H1 (cell line): Measurements from ENCODE around the gene CAPN14. TPM values are rescaled to one million over a fixed set of nuclear protein-coding genes. Genes with fewer than 3 reads are reported as not detected.

Experiments
- BACH1 ChIP-seq: IDR thresholded peaks from 2 replicates; pipeline ENCODE4 v1.6.1; 2012; ENCODE audit warnings: low read length, improper control_type of control experiment
- BRCA1 ChIP-seq: IDR thresholded peaks from 2 replicates; pipeline ENCODE4 v1.6.1; 2012; ENCODE audit warnings: low read depth, low read length, improper control_type of control experiment
- CBX8 ChIP-seq: fragments of 300-800, 300-1000 bp; sonication (generic); IDR thresholded peaks from 2 replicates; pipeline ENCODE4 v1.7.1; 2016; ENCODE audit warnings: low read depth, low read length, borderline replicate concordance
- CHD2 ChIP-seq: IDR thresholded peaks from 2 replicates; pipeline ENCODE4 v1.6.1; 2012; ENCODE audit warnings: low read length, improper control_type of control experiment
- CREB1 ChIP-seq: IDR thresholded peaks from 2 replicates; pipeline ENCODE4 v1.6.1; 2012; ENCODE audit warnings: inconsistent platforms
- GABPA ChIP-seq: IDR thresholded peaks from 2 replicates; pipeline ENCODE4 v1.6.1; 2011; ENCODE audit warnings: mild to moderate bottlenecking, low read length, moderate library complexity, borderline replicate concordance; ENCODE audit not compliant: insufficient read depth
- HDAC2 ChIP-seq, 2 experiments: fragments of 300-600 bp in 1 of 2; sonication (generic) in 1 of 2; IDR thresholded peaks; 2 replicates each; pipeline ENCODE4 v1.6.1; 2011 to 2012; ENCODE audit warnings: low read depth in 2 of 2, low read length in 2 of 2, mild to moderate bottlenecking in 2 of 2, moderate library complexity in 2 of 2, borderline replicate concordance in 1 of 2, inconsistent platforms in 1 of 2
- HDAC6 ChIP-seq: IDR thresholded peaks from one replicate; pipeline ENCODE4 v1.7.1; 2012; ENCODE audit warnings: low read depth, mild to moderate bottlenecking, inconsistent platforms, low read length, moderate library complexity
- KDM1A ChIP-seq: fragments of 200-600, 300-600 bp; sonication (generic); IDR thresholded peaks from 2 replicates; pipeline ENCODE4 v1.7.1; 2016; ENCODE audit warnings: mild to moderate bottlenecking, low read length, borderline replicate concordance
- KDM5A ChIP-seq: fragments of 200-600 bp; IDR thresholded peaks from 2 replicates; pipeline ENCODE4 v1.7.1; 2012; ENCODE audit warnings: mild to moderate bottlenecking, low read length, inconsistent platforms, mixed read lengths
- NRF1 ChIP-seq: IDR thresholded peaks from 2 replicates; pipeline ENCODE4 v1.6.1; 2011; ENCODE audit warnings: mild to moderate bottlenecking, low read depth, low read length, improper control_type of control experiment
- RAD21 ChIP-seq, 2 experiments: IDR thresholded peaks in 1 of 2; conservative IDR thresholded peaks in 1 of 2; 2 replicates each; pipeline ENCODE4 v1.6.1; 2011; ENCODE audit warnings: low read depth in 2 of 2, low read length in 2 of 2, improper control_type of control experiment in 1 of 2, inconsistent platforms in 1 of 2, mild to moderate bottlenecking in 1 of 2, moderate library complexity in 1 of 2
- RBBP5 ChIP-seq: IDR thresholded peaks from 2 replicates; pipeline ENCODE4 v1.7.1; 2012; ENCODE audit warnings: low read depth, mild to moderate bottlenecking, inconsistent platforms, low read length, moderate library complexity, borderline replicate concordance
- SIN3A ChIP-seq, 2 experiments: IDR thresholded peaks in 1 of 2; conservative IDR thresholded peaks in 1 of 2; 2 replicates each; pipeline ENCODE4 v1.6.1; 2011 to 2012; ENCODE audit warnings: low read length in 2 of 2, improper control_type of control experiment in 1 of 2, low read depth in 1 of 2, mild to moderate bottlenecking in 1 of 2
- SIX5 ChIP-seq: IDR thresholded peaks from 2 replicates; pipeline ENCODE4 v1.6.1; 2011; ENCODE audit warnings: mild to moderate bottlenecking, low read depth, low read length
- SP2 ChIP-seq: IDR thresholded peaks from 2 replicates; pipeline ENCODE4 v1.6.1; 2012; ENCODE audit warnings: mild to moderate bottlenecking, low read length, inconsistent platforms
- TCF12 ChIP-seq: IDR thresholded peaks from 2 replicates; pipeline ENCODE4 v1.6.1; 2011; ENCODE audit warnings: low read depth, mild to moderate bottlenecking, low read length
- YY1 ChIP-seq: IDR thresholded peaks from 2 replicates; pipeline ENCODE4 v1.6.1; 2011; ENCODE audit warnings: low read depth, mild to moderate bottlenecking, low read length
- ZNF274 ChIP-seq: IDR thresholded peaks from 2 replicates; pipeline ENCODE4 v1.7.0; 2012; ENCODE audit warnings: low read length, borderline replicate concordance; ENCODE audit errors: extremely low read depth
- polyA plus RNA-seq, 7 experiments: library from polyadenylated mRNA; depleted of rRNA in 3 of 7; stranded (reverse) in 5 of 7; unstranded in 2 of 7; fragments of >200 nt in 5 of 7; fragments of 200-250 nt in 2 of 7; gene quantifications; 1 replicate in 5 of 7; 2 replicates in 1 of 7; 4 replicates in 1 of 7; pipeline versions ENCODE4 v1.2.1 to v1.2.3, GENCODE V29; 2011 to 2013; ENCODE audit warnings: missing spikeins in 2 of 7, mixed read lengths in 2 of 7
- total RNA-seq: library from RNA; stranded (reverse); fragmentation: NEBNext Ultra II Directional; extraction: Animal tissue kit (Norgen Biotek cat#: 25700); gene quantifications from 2 replicates; pipeline ENCODE4 v1.2.1, GENCODE V29; 2021
- TF ChIP-seq, protein P1 (sequence below): IDR thresholded peaks from 2 replicates; pipeline ENCODE4 v1.6.1; 2012; ENCODE audit warnings: inconsistent platforms

Gene CAPN14
- total and polyA plus RNA-seq, 2 of the 8 experiments (the other 6 are each of a cell fraction or from before 2014, with no cell fraction given), result 0.07 TPM; not detected in 1

DNA sequence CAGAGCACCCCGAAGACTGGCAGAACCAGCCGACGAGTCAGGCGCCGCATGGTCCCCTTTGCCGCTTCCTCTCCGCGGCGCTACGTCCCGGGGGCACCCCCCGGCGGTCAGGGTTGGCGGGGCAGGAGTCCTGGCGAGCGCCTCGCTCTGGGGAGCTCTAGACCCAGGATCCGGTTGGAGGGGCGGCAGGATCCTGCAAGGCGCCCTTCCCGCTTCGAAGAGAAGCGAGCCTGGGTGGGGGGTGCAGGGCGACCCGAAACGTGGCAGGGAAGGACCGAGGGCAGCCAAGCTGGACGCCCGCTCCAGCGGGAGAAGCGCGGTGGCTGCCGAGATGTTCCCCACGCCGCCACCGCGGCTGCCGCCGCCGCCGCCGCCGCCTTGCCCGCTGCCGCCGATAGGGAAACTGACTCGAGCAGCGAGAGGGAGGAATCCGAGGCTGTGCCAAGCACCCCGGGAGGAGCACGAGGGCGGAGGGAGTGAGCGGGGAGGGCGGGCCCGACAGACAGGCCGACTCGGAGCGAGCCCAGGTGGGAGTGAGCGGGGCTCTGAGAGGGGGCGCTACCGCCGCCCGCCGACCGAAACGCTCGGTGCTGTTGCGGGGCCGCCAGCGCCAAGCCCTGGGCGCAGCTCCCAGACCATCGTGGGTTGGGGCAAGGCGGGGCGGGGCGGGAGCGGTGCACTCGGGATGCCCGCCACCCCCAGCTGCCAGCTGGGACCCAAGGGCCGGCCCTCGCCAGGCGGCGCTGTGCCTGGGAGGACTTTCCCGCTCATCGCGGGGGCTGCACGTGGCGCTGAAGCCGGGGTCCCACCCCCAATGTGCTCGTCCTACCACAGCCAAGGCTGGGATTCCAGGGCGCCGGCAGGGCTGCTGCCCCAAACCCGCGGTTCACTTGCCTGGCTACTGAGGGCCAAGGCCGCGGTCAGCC is 79.0 kb downstream of the CAPN14 start, which contains the start of gene GALNT14 (continued):
- TF ChIP-seq YY1 (0 out of 2 replicates have a peak, but pooled peaks have one; percentile 31), TCF12 (no peak), HDAC6 (no peak), CBX8 (no peak), SIN3A (conservative IDR thresholded peaks at IDR 0.05 in 1 of 2, IDR thresholded peaks at IDR 0.05 in 1 of 2; ENCODE audit: low read depth in 1 of 2, low read length in 2 of 2) (no peak), BACH1 (no peak), ZNF274 (no peak), CHD2 (no peak), KDM1A (0 out of 2 replicates have a peak, but pooled peaks have one; percentile 25), CREB1 (no peak), SP2 (no peak), GABPA (no peak), BRCA1 (no peak), RBBP5 (no peak; the same call in 1 of the 2 replicates), NRF1 (no peak), HDAC2 (IDR thresholded peaks at IDR 0.05; ENCODE audit: borderline replicate concordance in 1 of 2, low read depth in 2 of 2, low read length in 2 of 2) (peak in 1 of 2 experiments; percentile 35; a peak in 1 of 4 replicates), RAD21 (IDR thresholded peaks at IDR 0.05 in 1 of 2, conservative IDR thresholded peaks at IDR 0.05 in 1 of 2; ENCODE audit: low read depth in 2 of 2, low read length in 2 of 2) (peak; percentile 38 to 42), KDM5A (no peak), SIX5 (no peak)
- TF ChIP-seq, protein P1, sequence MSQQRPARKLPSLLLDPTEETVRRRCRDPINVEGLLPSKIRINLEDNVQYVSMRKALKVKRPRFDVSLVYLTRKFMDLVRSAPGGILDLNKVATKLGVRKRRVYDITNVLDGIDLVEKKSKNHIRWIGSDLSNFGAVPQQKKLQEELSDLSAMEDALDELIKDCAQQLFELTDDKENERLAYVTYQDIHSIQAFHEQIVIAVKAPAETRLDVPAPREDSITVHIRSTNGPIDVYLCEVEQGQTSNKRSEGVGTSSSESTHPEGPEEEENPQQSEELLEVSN, result peak; percentile 100
- TF ChIP-seq, all 59 proteins: peak for 15
